ENCODE results near the gene TYRO3.

- TF ChIP-seq CTCF (IDR thresholded peaks at IDR 0.05; ENCODE audit: insufficient read depth, low read depth, low read length) (no peak), EZH2 (IDR thresholded peaks at IDR 0.05; ENCODE audit: insufficient read depth, low read length) (no peak)
These were observed 12.9 kb downstream of the TYRO3 start for GRCh38 chr15:41571948-41572347.
